ENCODE results near the gene HORMAD2.

HORMAD2 gene

GRCh38 chr22:30169002-30169401 lies 88.7 kb downstream of the HORMAD2 start:
- no peak for DNase-seq (ENCODE audit: low spot score)

GRCh38 chr22:30170129-30170528 lies 89.9 kb downstream of the HORMAD2 start:
- no peak for DNase-seq (ENCODE audit: low spot score)

- no peak for DNase-seq (ENCODE audit: low spot score)
These were observed 90.7 kb downstream of the HORMAD2 start for GRCh38 chr22:30171008-30171407.

GRCh38 chr22:30175690-30176288 lies 95.5 kb downstream of the HORMAD2 start:
- DNase-seq (ENCODE audit: low spot score) = no peak

GRCh38 chr22:30176431-30176830 lies 96.2 kb downstream of the HORMAD2 start:
- DNase-seq (ENCODE audit: low spot score) = no peak

- no peak for DNase-seq (ENCODE audit: low spot score)
These were observed 98.2 kb downstream of the HORMAD2 start for GRCh38 chr22:30178181-30179126.

GRCh38 chr22:30180616-30181015 lies 100.4 kb downstream of the HORMAD2 start:
- DNase-seq (ENCODE audit: low spot score) = no peak

GRCh38 chr22:30181459-30182349 lies 101.4 kb downstream of the HORMAD2 start:
- DNase-seq (ENCODE audit: low spot score) = no peak

GRCh38 chr22:30182350-30182745 lies 102.1 kb downstream of the HORMAD2 start:
- no peak for DNase-seq (ENCODE audit: low spot score)

GRCh38 chr22:30182815-30183214 lies 102.6 kb downstream of the HORMAD2 start:
- no peak for DNase-seq (ENCODE audit: low spot score)

GRCh38 chr22:30183271-30183670 lies 103.0 kb downstream of the HORMAD2 start:
- DNase-seq (ENCODE audit: low spot score) = no peak

- no peak for DNase-seq (ENCODE audit: low spot score)
These were observed 103.6 kb downstream of the HORMAD2 start for GRCh38 chr22:30183861-30184278.

- DNase-seq (ENCODE audit: low spot score) = no peak
These were observed 104.9 kb downstream of the HORMAD2 start for GRCh38 chr22:30185129-30185528.

- no peak for DNase-seq (ENCODE audit: low spot score)
These were observed 105.3 kb downstream of the HORMAD2 start for GRCh38 chr22:30185549-30185948.

- no peak for DNase-seq (ENCODE audit: low spot score)
These were observed 105.8 kb downstream of the HORMAD2 start for GRCh38 chr22:30186041-30186440.

GRCh38 chr22:30186510-30186909 lies 106.2 kb downstream of the HORMAD2 start:
- no peak for DNase-seq (ENCODE audit: low spot score)

- DNase-seq (ENCODE audit: low spot score) = no peak
These were observed 106.8 kb downstream of the HORMAD2 start for GRCh38 chr22:30187094-30187493.

- no peak for DNase-seq (ENCODE audit: low spot score)
These were observed 107.5 kb downstream of the HORMAD2 start for GRCh38 chr22:30187529-30188407.

- DNase-seq (ENCODE audit: low spot score) = no peak
These were observed 108.6 kb downstream of the HORMAD2 start for GRCh38 chr22:30188911-30189310.

- no peak for DNase-seq (ENCODE audit: low spot score)
These were observed 110.3 kb downstream of the HORMAD2 start for GRCh38 chr22:30190574-30190973.

- DNase-seq (ENCODE audit: low spot score) = no peak
These were observed 110.9 kb downstream of the HORMAD2 start for GRCh38 chr22:30191040-30191701.
